CMK (cell line): ENCODE results near the gene SHCBP1L.

Experiments
- DNase-seq: peaks from one replicate; pipeline ENCODE4 v3.0.0-alpha.2; 2010; ENCODE audit warnings: low read depth

SHCBP1L gene

GRCh38 chr1:182952677-182953444 is at the start of gene SHCBP1L:
SHCBP1L (minus strand) TSS chr1:182953166; CDS start chr1:182953133, 33 bp downstream.
- no peak for DNase-seq

- DNase-seq = no peak
Measured at GRCh38 chr1:183002267-183002666, 49.3 kb upstream of the SHCBP1L start.

- DNase-seq = no peak
Measured at GRCh38 chr1:183000167-183000962, 47.4 kb upstream of the SHCBP1L start.

- no peak for DNase-seq
Measured at GRCh38 chr1:182998482-182998881, 45.5 kb upstream of the SHCBP1L start.

GRCh38 chr1:182996816-182997215 is 43.9 kb upstream of the SHCBP1L start:
- no peak for DNase-seq

GRCh38 chr1:182995894-182996293 is 42.9 kb upstream of the SHCBP1L start:
- peak; percentile 8 for DNase-seq

- no peak for DNase-seq
Measured at GRCh38 chr1:182993746-182994145, 40.8 kb upstream of the SHCBP1L start.

GRCh38 chr1:182990413-182991144 is 37.6 kb upstream of the SHCBP1L start:
- DNase-seq = no peak

- DNase-seq = no peak
Measured at GRCh38 chr1:182985876-182986275, 32.9 kb upstream of the SHCBP1L start.

GRCh38 chr1:182984621-182985020 is 31.7 kb upstream of the SHCBP1L start:
- DNase-seq = no peak

GRCh38 chr1:182984138-182984537 is 31.2 kb upstream of the SHCBP1L start:
- DNase-seq = no peak

GRCh38 chr1:182978151-182978853 is 25.3 kb upstream of the SHCBP1L start:
- DNase-seq = no peak

GRCh38 chr1:182977480-182977879 is 24.5 kb upstream of the SHCBP1L start:
- no peak for DNase-seq

GRCh38 chr1:182974506-182975191 is 21.7 kb upstream of the SHCBP1L start:
- DNase-seq = no peak

- DNase-seq = no peak
Measured at GRCh38 chr1:182972829-182973228, 19.9 kb upstream of the SHCBP1L start.

GRCh38 chr1:182972231-182972630 is 19.3 kb upstream of the SHCBP1L start:
- no peak for DNase-seq

- DNase-seq = no peak
Measured at GRCh38 chr1:182971219-182971618, 18.3 kb upstream of the SHCBP1L start.

- no peak for DNase-seq
Measured at GRCh38 chr1:182968836-182969734, 16.1 kb upstream of the SHCBP1L start.

- DNase-seq = no peak
Measured at GRCh38 chr1:182968151-182968741, 15.3 kb upstream of the SHCBP1L start.

- no peak for DNase-seq
Measured at GRCh38 chr1:182965861-182966260, 12.9 kb upstream of the SHCBP1L start.
